HFFc6 (cell line): ENCODE measurements around the gene GJB4. TPM values are rescaled to one million over a fixed set of nuclear protein-coding genes. Genes with fewer than 3 reads are reported as not detected.
A peak's percentile ranks its signal among the peaks of the same experiment; 100 is the strongest.

Experiments
- DNase-seq: peaks from one replicate; pipeline ENCODE4 v3.0.0-alpha.2; 2018
- H3K27ac Mint-ChIP-seq: 2 replicates; pipeline ENCODE4 v1.8.0; 2020; ENCODE audit warnings: mild to moderate bottlenecking, mixed read lengths
- H3K27me3 Mint-ChIP-seq: 2 replicates; pipeline ENCODE4 v1.8.0; 2021; ENCODE audit warnings: mild to moderate bottlenecking, moderate library complexity, mixed read lengths; ENCODE audit not compliant: insufficient read depth
- H3K36me3 Mint-ChIP-seq: 2 replicates; pipeline ENCODE4 v1.8.0; 2021; ENCODE audit warnings: low read depth, mixed read lengths
- H3K4me1 Mint-ChIP-seq: 2 replicates; pipeline ENCODE4 v1.8.0; 2020; ENCODE audit warnings: low read depth, mixed read lengths
- H3K4me3 Mint-ChIP-seq: 2 replicates; pipeline ENCODE4 v1.8.0; 2020; ENCODE audit warnings: mild to moderate bottlenecking, moderate library complexity, mixed read lengths
- H3K9me3 Mint-ChIP-seq: 2 replicates; pipeline ENCODE4 v1.8.0; 2020; ENCODE audit warnings: mild to moderate bottlenecking, mixed read lengths
- CTCF ChIP-seq: fragments of 200-600 bp; sonication (generic); IDR thresholded peaks from 2 replicates; pipeline ENCODE4 v1.5.0; 2021; ENCODE audit warnings: antibody characterized with exemption, mild to moderate bottlenecking
- total RNA-seq, 6 experiments: library from RNA; stranded (reverse); fragmentation: NEBNext Ultra II Directional; extraction: Animal tissue kit (Norgen Biotek cat#: 25700); gene quantifications; 2 replicates in 1 of 6; 3 replicates in 5 of 6; pipeline ENCODE4 v1.2.3, GENCODE V29; 2021

GJB4 gene
- total RNA-seq, 6 experiments from 2014 or later: not detected

DNA sequence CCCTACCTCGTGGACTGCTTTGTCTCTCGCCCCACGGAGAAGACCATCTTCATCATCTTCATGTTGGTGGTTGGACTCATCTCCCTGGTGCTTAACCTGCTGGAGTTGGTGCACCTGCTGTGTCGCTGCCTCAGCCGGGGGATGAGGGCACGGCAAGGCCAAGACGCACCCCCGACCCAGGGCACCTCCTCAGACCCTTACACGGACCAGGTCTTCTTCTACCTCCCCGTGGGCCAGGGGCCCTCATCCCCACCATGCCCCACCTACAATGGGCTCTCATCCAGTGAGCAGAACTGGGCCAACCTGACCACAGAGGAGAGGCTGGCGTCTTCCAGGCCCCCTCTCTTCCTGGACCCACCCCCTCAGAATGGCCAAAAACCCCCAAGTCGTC, 35.2 kb downstream of the GJB4 start:
- TF ChIP-seq CTCF: no peak
- no peak overlapping the region for H3K4me3 Mint-ChIP-seq
- H3K27ac Mint-ChIP-seq: no peak overlapping the region
- peaks cover 12% of the 10 kb centered on the region for H3K27me3 Mint-ChIP-seq
- H3K9me3 Mint-ChIP-seq: peaks cover 2% of the 10 kb centered on the region; the same call in 1 of the 2 replicates
- H3K4me1 Mint-ChIP-seq: no peaks in the 10 kb centered on the region
- H3K36me3 Mint-ChIP-seq: no peaks in the 10 kb centered on the region; the same call in 1 of the 2 replicates
- DNase-seq: no peak

GRCh38 chr1:34795916-34796315, 36.4 kb downstream of the GJB4 start:
- no peak overlapping the region for H3K4me3 Mint-ChIP-seq
- H3K27ac Mint-ChIP-seq: no peak overlapping the region
- H3K4me1 Mint-ChIP-seq: peaks cover 11% of the 10 kb centered on the region
- no peak for TF ChIP-seq CTCF
- H3K36me3 Mint-ChIP-seq: no peaks in the 10 kb centered on the region; the same call in 1 of the 2 replicates
- no peaks in the 10 kb centered on the region for H3K9me3 Mint-ChIP-seq
- peaks cover 11% of the 10 kb centered on the region for H3K27me3 Mint-ChIP-seq
- no peak for DNase-seq

- Mint-ChIP-seq H3K4me3 (no peak overlapping the region), H3K9me3 (no peaks in the 10 kb centered on the region), H3K27me3 (peaks cover 8% of the 10 kb centered on the region), H3K36me3 (no peaks in the 10 kb centered on the region; the same call in 1 of the 2 replicates), H3K27ac (no peak overlapping the region), H3K4me1 (peaks cover 11% of the 10 kb centered on the region)
- TF ChIP-seq CTCF: no peak
- no peak for DNase-seq
Measured at GRCh38 chr1:34796990-34797389, 37.5 kb downstream of the GJB4 start.

GRCh38 chr1:34800214-34800613, 40.7 kb downstream of the GJB4 start:
- no peak for TF ChIP-seq CTCF
- H3K27me3 Mint-ChIP-seq: no peaks in the 10 kb centered on the region; the same call in none of the 2 replicates
- H3K9me3 Mint-ChIP-seq: no peaks in the 10 kb centered on the region
- DNase-seq: peak; percentile 33
- no peak overlapping the region; the same call in 1 of the 2 replicates for H3K27ac Mint-ChIP-seq
- H3K4me1 Mint-ChIP-seq: peaks cover 16% of the 10 kb centered on the region
- H3K36me3 Mint-ChIP-seq: peaks cover 6% of the 10 kb centered on the region; the same call in 1 of the 2 replicates
- H3K4me3 Mint-ChIP-seq: peak overlapping the region; percentile 51; the same call in 1 of the 2 replicates

DNA sequence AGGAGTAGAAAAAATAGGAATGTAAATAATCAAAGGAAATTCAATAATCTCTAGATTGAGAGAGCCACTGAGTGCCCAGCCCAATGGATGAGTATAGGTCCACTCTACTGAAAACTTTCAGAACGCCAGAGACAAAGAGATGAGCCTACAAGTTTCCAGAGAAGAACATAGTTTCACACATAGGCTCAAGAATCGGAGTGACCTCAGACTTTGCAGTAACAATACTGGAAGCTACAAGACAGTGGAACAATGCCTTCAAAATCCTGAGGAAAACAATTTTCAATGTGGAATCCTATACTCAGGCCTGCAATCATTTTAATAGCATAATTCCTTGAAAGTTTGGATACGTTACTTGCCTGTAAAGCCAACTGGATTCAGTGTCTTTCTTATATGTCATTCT, 44.2 kb downstream of the GJB4 start:
- no peaks in the 10 kb centered on the region; the same call in 1 of the 2 replicates for H3K27me3 Mint-ChIP-seq
- no peak for TF ChIP-seq CTCF
- H3K27ac Mint-ChIP-seq: no peak overlapping the region
- no peak overlapping the region for H3K4me3 Mint-ChIP-seq
- no peak for DNase-seq
- H3K4me1 Mint-ChIP-seq: peaks cover 40% of the 10 kb centered on the region
- no peaks in the 10 kb centered on the region for H3K9me3 Mint-ChIP-seq
- H3K36me3 Mint-ChIP-seq: peaks cover 6% of the 10 kb centered on the region; the same call in 1 of the 2 replicates

DNA sequence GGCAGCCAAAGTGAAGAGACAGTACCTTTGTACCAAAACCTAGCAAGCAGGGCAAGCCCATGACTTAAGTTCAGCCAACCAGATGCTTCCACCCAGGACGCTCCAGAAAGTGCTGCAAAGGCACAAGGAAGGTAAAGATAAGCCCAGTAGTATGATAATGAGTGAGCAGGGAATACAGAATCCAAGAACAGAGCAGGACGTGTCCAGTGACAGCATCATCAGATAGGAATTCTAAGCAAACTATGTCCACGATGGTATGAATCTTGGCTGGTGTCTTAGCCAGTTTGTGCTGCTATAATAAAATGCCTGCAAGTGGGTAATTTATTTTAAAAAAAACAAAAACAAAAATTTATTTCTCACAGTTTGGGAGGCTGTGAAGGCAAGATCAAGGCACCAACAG, 46.9 kb downstream of the GJB4 start:
- H3K36me3 Mint-ChIP-seq: peaks cover 10% of the 10 kb centered on the region; the same call in 1 of the 2 replicates
- H3K9me3 Mint-ChIP-seq: no peaks in the 10 kb centered on the region
- H3K27me3 Mint-ChIP-seq: no peaks in the 10 kb centered on the region; the same call in 1 of the 2 replicates
- TF ChIP-seq CTCF: no peak
- H3K27ac Mint-ChIP-seq: peak overlapping the region; percentile 62
- peak; percentile 64 for DNase-seq
- H3K4me1 Mint-ChIP-seq: peaks cover 31% of the 10 kb centered on the region
- peak overlapping the region; percentile 16; the same call in 1 of the 2 replicates for H3K4me3 Mint-ChIP-seq
